ENCODE data around the gene FBXO5. TPM values are rescaled to one million over a fixed set of nuclear protein-coding genes. Genes with fewer than 3 reads are reported as not detected.
A peak's percentile ranks its signal among the peaks of the same experiment; 100 is the strongest.
"Not testable (repeated sequence)": the region's sequence is repeated elsewhere in the genome, so short reads cannot be mapped to it uniquely, and the experiment has no call there.

FBXO5 gene
- polyA plus RNA-seq, 2 donors = 1.2 to 4.8 TPM

DNA sequence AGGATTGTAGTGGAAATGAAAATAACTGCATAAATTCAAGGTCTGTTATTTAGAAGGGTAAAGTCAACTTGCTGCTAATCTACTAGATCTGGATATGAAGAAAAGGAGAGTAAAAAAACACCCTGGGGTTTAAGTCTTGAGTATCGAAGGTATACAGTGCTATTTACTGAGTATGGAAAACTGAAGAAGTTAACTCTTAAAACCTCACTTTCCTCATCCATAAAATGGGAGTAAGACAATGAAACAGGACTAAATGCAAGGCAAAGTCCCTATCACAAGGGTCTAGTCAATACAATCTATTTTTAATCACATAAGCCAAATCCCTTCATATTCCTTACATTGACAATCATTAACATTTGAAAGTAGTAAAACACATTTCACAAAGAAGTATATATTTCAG is 2.2 kb downstream of the FBXO5 start:
- Histone ChIP-seq H3K4me1 (ENCODE audit: control insufficient read depth in 2 of 2, insufficient read depth in 2 of 2, low read length in 1 of 2) (peaks cover 5 to 7% of the 10 kb centered on the region in 2 donors), H3K27me3 (ENCODE audit: control insufficient read depth in 1 of 2, insufficient read depth in 2 of 2, low read length in 2 of 2) (no peaks in the 10 kb centered on the region), H3K9me3 (ENCODE audit: control insufficient read depth in 2 of 2, insufficient read depth in 1 of 2, low read depth in 1 of 2, low read length in 1 of 2) (no peaks in the 10 kb centered on the region), H3K27ac (ENCODE audit: low read depth in 2 of 2, low read length in 1 of 2) (no peak overlapping the region), H3K36me3 (ENCODE audit: control insufficient read depth in 2 of 2, insufficient read depth in 2 of 2, low read length in 1 of 2) (no peaks in the 10 kb centered on the region), H3K4me3 (ENCODE audit: low read depth in 1 of 2, low read length in 2 of 2) (no peak overlapping the region)
- 47 to 60% methylated on average over 1 of the region's 1 CpG for WGBS, 2 donors

DNA sequence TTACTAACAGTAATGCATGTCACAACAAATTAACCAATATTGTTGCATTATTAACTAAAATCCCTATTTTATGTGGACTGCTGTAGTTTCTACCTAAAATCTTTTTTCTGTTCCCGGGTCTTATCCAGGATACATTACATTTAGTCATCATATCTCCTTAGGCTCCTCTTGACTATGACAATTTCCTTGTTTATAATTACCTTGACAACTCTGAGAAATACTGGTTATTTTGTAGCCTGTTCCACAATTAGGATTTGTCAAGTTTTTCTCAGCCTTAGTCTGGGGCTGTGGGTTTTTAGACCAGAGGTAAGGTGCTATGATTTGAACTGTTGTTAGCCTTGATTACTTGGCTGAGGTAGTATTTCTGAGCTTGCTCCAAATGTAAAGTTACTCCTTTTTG is 3.7 kb downstream of the FBXO5 start:
- Histone ChIP-seq H3K9me3 (ENCODE audit: control insufficient read depth in 2 of 2, insufficient read depth in 1 of 2, low read depth in 1 of 2, low read length in 1 of 2) (no peaks in the 10 kb centered on the region), H3K27me3 (ENCODE audit: control insufficient read depth in 1 of 2, insufficient read depth in 2 of 2, low read length in 2 of 2) (no peaks in the 10 kb centered on the region), H3K36me3 (ENCODE audit: control insufficient read depth in 2 of 2, insufficient read depth in 2 of 2, low read length in 1 of 2) (peaks cover 0 to 7% of the 10 kb centered on the region in 2 donors), H3K27ac (ENCODE audit: low read depth in 2 of 2, low read length in 1 of 2) (no peak overlapping the region), H3K4me1 (ENCODE audit: control insufficient read depth in 2 of 2, insufficient read depth in 2 of 2, low read length in 1 of 2) (peaks cover 5 to 7% of the 10 kb centered on the region in 2 donors), H3K4me3 (ENCODE audit: low read depth in 1 of 2, low read length in 2 of 2) (no peak overlapping the region)
- WGBS, 2 donors = 74 to 85% methylated on average over 1 of the region's 1 CpG

DNA sequence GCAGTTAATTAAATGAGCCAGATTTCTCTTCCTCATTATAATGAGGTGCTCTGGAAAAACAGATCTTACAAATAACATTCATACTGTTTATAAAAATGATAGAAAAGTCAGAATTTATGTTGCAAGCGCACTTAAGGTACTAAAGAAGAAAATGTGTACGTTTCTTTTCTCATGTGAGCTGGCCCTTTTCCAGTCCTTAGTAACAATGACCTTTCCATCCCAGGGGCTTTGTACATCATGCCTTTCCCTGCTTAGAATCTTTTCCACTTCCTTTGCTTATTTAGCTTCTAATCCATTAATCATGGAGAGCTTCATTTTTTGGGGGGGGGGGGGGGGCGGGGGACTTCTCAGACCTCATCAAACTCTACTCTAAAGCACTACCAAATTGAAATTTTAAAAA is 4.8 kb downstream of the FBXO5 start:
- 68 to 78% methylated on average over 3 of the region's 3 CpGs for WGBS, 2 donors
- Histone ChIP-seq H3K4me1 (ENCODE audit: control insufficient read depth in 2 of 2, insufficient read depth in 2 of 2, low read length in 1 of 2) (peaks cover 5 to 7% of the 10 kb centered on the region in 2 donors), H3K27ac (ENCODE audit: low read depth in 2 of 2, low read length in 1 of 2) (no peak overlapping the region)

DNA sequence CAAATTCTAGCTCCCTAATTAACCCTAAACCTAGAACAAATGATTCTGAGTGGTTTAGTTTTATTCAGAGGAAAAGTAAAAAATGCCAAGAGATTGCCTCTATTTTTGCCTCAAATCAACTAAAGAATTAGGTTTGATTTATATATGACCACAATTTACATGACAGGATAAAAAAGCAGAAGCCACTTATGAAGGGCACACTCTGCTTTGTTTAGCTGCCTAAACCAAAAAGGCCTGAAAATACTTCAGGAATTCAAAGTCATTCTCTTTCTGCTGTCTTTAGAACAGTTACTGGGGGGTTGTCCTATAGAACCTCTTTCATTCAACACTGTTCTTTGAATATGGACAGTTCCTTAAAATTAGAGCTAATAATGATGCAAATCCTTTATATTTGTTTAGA is 5.3 kb downstream of the FBXO5 start:
- H3K36me3 ChIP-seq (ENCODE audit: control insufficient read depth in 2 of 2, insufficient read depth in 2 of 2, low read length in 1 of 2) = peaks cover 0 to 7% of the 10 kb centered on the region in 2 donors
- H3K4me1 ChIP-seq (ENCODE audit: control insufficient read depth in 2 of 2, insufficient read depth in 2 of 2, low read length in 1 of 2) = peaks cover 3 to 4% of the 10 kb centered on the region in 2 donors
- H3K27me3 ChIP-seq (ENCODE audit: control insufficient read depth in 1 of 2, insufficient read depth in 2 of 2, low read length in 2 of 2) = no peaks in the 10 kb centered on the region
- no peak overlapping the region for H3K4me3 ChIP-seq (ENCODE audit: low read depth in 1 of 2, low read length in 2 of 2)
- H3K27ac ChIP-seq (ENCODE audit: low read depth in 2 of 2, low read length in 1 of 2) = no peak overlapping the region
- H3K9me3 ChIP-seq (ENCODE audit: control insufficient read depth in 2 of 2, insufficient read depth in 1 of 2, low read depth in 1 of 2, low read length in 1 of 2) = no peaks in the 10 kb centered on the region

More for the DNA sequence above, 4.8 kb downstream of the FBXO5 start:
- no peaks in the 10 kb centered on the region for H3K27me3 ChIP-seq (ENCODE audit: control insufficient read depth in 1 of 2, insufficient read depth in 2 of 2, low read length in 2 of 2)
- peaks cover 0 to 7% of the 10 kb centered on the region in 2 donors for H3K36me3 ChIP-seq (ENCODE audit: control insufficient read depth in 2 of 2, insufficient read depth in 2 of 2, low read length in 1 of 2)
- no peaks in the 10 kb centered on the region for H3K9me3 ChIP-seq (ENCODE audit: control insufficient read depth in 2 of 2, insufficient read depth in 1 of 2, low read depth in 1 of 2, low read length in 1 of 2)
- H3K4me3 ChIP-seq (ENCODE audit: low read depth in 1 of 2, low read length in 2 of 2) = no peak overlapping the region

DNA sequence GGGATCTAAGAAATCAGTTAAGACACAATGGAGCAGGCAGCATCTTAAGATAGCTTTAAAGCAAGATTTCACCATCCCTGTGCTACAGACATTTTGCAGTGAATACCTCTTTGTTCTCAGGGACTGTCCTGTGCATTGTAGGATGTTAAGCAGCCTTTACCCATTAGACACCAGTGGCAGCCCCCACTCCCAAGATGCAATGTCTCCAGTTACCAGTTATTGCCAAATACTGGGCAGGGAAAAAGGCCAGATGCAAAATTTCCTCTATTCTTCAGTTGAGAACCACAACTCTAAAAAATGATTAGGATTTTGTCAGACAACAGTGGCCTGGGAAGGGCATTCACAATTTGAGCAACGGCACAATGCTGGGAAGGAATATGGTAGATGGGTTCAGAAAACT is 6.1 kb downstream of the FBXO5 start:
- H3K4me3 ChIP-seq (ENCODE audit: low read depth in 1 of 2, low read length in 2 of 2) = no peak overlapping the region
- peaks cover 0 to 7% of the 10 kb centered on the region in 2 donors for H3K36me3 ChIP-seq (ENCODE audit: control insufficient read depth in 2 of 2, insufficient read depth in 2 of 2, low read length in 1 of 2)
- no peaks in the 10 kb centered on the region for H3K27me3 ChIP-seq (ENCODE audit: control insufficient read depth in 1 of 2, insufficient read depth in 2 of 2, low read length in 2 of 2)
- no peaks in the 10 kb centered on the region for H3K4me1 ChIP-seq (ENCODE audit: control insufficient read depth in 2 of 2, insufficient read depth in 2 of 2, low read length in 1 of 2)
- no peaks in the 10 kb centered on the region for H3K9me3 ChIP-seq (ENCODE audit: control insufficient read depth in 2 of 2, insufficient read depth in 1 of 2, low read depth in 1 of 2, low read length in 1 of 2)
- H3K27ac ChIP-seq (ENCODE audit: low read depth in 2 of 2, low read length in 1 of 2) = no peak overlapping the region
- WGBS, 2 donors = 87 to 94% methylated on average over 1 of the region's 1 CpG

DNA sequence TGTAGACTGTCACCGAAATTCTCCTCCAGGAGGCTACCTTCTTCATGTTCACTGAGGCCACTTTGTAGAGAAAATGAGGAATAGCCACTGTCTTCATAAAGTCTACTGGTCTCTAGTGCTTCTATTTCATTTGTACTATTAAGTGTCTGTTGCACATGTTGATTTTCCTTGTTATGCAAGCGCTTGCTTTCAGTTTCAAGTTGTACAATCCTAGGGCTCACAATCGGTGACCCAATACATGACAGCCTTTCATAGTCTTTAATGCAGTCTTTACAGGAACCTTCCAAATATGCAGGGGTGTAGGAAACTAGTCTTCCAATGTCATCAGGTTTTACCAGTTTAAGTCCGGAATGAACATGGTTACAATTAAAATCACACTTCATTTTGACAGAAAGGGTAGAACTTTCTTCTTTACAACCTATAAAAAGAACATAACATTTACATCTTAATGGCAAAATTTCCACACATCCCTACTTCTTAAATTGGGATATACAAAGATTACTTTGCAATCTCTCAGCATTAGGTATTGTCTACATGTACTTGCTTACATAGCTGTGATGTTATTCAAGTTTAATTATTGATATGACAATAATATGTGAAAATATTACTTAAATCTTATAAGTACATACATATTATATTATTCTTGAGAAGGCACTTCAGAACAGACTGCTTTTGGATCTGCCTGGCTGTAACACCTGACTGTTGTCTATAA is 7.5 kb downstream of the FBXO5 start:
- 74 to 78% methylated on average over 4 of the region's 4 CpGs for WGBS, 2 donors
- Histone ChIP-seq H3K4me3 (ENCODE audit: low read depth in 1 of 2, low read length in 2 of 2) (peak overlapping the region in 1 of 2 donors; percentile 2), H3K4me1 (ENCODE audit: control insufficient read depth in 2 of 2, insufficient read depth in 2 of 2, low read length in 1 of 2) (no peaks in the 10 kb centered on the region), H3K9me3 (ENCODE audit: control insufficient read depth in 2 of 2, insufficient read depth in 1 of 2, low read depth in 1 of 2, low read length in 1 of 2) (no peaks in the 10 kb centered on the region), H3K36me3 (ENCODE audit: control insufficient read depth in 2 of 2, insufficient read depth in 2 of 2, low read length in 1 of 2) (peaks cover 0 to 11% of the 10 kb centered on the region in 2 donors), H3K27ac (ENCODE audit: low read depth in 2 of 2, low read length in 1 of 2) (no peak overlapping the region), H3K27me3 (ENCODE audit: control insufficient read depth in 1 of 2, insufficient read depth in 2 of 2, low read length in 2 of 2) (no peaks in the 10 kb centered on the region)

DNA sequence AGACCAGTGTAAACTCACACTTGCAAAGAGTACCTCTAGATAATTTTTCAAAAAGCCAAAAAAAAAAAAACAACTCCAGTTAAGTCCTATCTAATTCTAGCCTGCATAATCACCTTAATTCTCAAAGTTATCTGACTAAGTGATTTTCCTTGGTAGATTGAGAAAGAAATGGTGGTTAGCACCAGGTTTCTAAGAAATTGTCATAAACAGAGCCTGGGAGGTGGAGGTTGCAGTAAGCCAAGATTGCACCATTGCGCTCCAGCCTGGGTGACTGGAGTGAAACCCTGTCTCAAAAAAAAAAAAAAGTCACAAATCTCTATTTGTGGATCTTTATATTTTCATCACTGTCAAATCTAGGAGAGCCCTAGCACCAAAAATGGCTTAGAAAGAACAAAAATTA is 8.9 kb downstream of the FBXO5 start:
- no peak overlapping the region for H3K27ac ChIP-seq (ENCODE audit: low read depth in 2 of 2, low read length in 1 of 2)
- H3K36me3 ChIP-seq (ENCODE audit: control insufficient read depth in 2 of 2, insufficient read depth in 2 of 2, low read length in 1 of 2) = peaks cover 0 to 11% of the 10 kb centered on the region in 2 donors
- no peak overlapping the region for H3K4me3 ChIP-seq (ENCODE audit: low read depth in 1 of 2, low read length in 2 of 2)
- WGBS, 2 donors = 94 to 97% methylated on average over 1 of the region's 1 CpG
- no peaks in the 10 kb centered on the region for H3K9me3 ChIP-seq (ENCODE audit: control insufficient read depth in 2 of 2, insufficient read depth in 1 of 2, low read depth in 1 of 2, low read length in 1 of 2)
- no peaks in the 10 kb centered on the region for H3K27me3 ChIP-seq (ENCODE audit: control insufficient read depth in 1 of 2, insufficient read depth in 2 of 2, low read length in 2 of 2)
- H3K4me1 ChIP-seq (ENCODE audit: control insufficient read depth in 2 of 2, insufficient read depth in 2 of 2, low read length in 1 of 2) = no peaks in the 10 kb centered on the region

DNA sequence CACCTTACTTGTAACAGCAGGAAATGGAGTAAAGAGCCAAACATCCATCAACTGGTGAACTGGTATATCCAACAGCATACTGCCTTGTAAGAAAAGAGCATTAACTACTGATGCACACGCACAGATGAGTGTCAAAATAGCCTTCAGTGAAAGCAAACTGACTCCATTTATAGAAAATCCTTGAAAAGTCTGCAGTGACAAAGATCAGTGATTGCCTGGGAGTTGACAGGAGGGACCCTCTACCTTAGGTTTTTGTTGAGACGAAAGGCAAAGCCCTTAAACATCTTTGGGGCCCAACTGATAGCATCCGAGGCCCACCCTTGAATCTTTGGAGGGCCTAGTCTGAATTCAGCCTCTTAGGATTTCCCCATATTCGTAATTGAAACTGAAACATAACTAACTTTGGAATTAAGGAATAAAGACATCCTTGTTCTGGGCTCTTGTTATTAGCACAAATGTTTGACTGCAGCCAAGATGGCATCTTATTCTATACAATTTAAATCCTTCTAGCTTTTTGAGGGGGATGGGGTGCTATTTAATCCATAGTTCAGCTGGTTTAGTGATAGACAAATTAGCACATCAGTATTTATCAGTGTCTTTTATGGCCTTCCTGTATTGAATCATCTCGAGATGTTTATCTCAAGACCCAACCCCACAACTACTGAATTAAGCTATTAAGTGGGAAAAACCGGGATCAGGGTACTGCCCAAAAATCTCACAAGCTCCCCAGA is 13.0 kb downstream of the FBXO5 start:
- Histone ChIP-seq H3K36me3 (ENCODE audit: control insufficient read depth in 2 of 2, insufficient read depth in 2 of 2, low read length in 1 of 2) (peaks cover 0 to 6% of the 10 kb centered on the region in 2 donors), H3K4me3 (ENCODE audit: low read depth in 1 of 2, low read length in 2 of 2) (no peak overlapping the region), H3K9me3 (ENCODE audit: control insufficient read depth in 2 of 2, insufficient read depth in 1 of 2, low read depth in 1 of 2, low read length in 1 of 2) (no peaks in the 10 kb centered on the region), H3K27me3 (ENCODE audit: control insufficient read depth in 1 of 2, insufficient read depth in 2 of 2, low read length in 2 of 2) (no peaks in the 10 kb centered on the region), H3K27ac (ENCODE audit: low read depth in 2 of 2, low read length in 1 of 2) (no peak overlapping the region), H3K4me1 (ENCODE audit: control insufficient read depth in 2 of 2, insufficient read depth in 2 of 2, low read length in 1 of 2) (no peaks in the 10 kb centered on the region)
- 96 to 97% methylated on average over 6 of the region's 6 CpGs for WGBS, 2 donors

DNA sequence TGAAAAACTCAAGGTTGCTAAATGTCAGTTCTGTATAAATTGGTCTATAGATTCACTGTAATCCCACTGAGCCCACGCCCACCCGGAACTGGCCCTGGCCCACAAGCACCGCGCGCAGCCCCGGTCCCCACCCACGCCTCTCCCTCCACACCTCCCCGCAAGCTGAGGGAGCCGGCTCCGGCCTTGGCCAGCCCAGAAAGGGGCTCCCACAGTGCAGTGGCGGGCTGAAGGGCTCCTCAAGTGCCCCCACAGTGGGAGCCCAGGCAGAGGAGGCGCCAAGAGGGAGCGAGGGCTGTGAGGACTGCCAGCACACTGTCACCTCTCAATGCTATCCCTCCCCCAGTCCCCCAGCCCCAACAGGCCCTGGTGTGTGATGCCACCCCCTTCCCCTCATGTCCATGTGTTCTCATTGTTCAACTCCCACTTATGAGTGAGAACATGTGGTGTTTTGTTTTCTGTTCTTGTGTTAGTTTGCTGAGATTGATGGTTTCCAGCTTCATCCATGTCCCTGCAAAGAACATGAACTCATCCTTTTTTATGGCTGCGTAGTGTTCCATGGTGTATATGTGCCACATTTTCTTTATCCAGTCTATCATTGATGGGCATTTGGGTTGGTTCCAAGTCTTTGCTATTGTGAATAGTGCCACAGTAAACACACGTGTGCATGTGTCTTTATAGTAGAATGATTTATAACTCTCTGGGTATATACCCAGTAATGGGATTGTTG is 16.5 kb downstream of the FBXO5 start:
- H3K27me3 ChIP-seq (ENCODE audit: control insufficient read depth in 1 of 2, insufficient read depth in 2 of 2, low read length in 2 of 2); H3K9me3 ChIP-seq (ENCODE audit: control insufficient read depth in 2 of 2, insufficient read depth in 1 of 2, low read depth in 1 of 2, low read length in 1 of 2); H3K36me3 ChIP-seq (ENCODE audit: control insufficient read depth in 2 of 2, insufficient read depth in 2 of 2, low read length in 1 of 2); H3K4me1 ChIP-seq (ENCODE audit: control insufficient read depth in 2 of 2, insufficient read depth in 2 of 2, low read length in 1 of 2); H3K27ac ChIP-seq (ENCODE audit: low read depth in 2 of 2, low read length in 1 of 2); H3K4me3 ChIP-seq (ENCODE audit: low read depth in 1 of 2, low read length in 2 of 2): not testable (repeated sequence)
- WGBS, 2 donors = 83 to 93% methylated on average over 14 to 15 of the region's 15 CpGs
